Renal cortex interstitium (tissue), 11 donors: Measurements from ENCODE around the gene DLG5. TPM values are rescaled to one million over a fixed set of nuclear protein-coding genes. Genes with fewer than 3 reads are reported as not detected.

ENCODE experiments used
- DNase-seq, 11 donors: peaks; one replicate each; pipeline ENCODE4 v3.0.0-alpha.2; 2013; ENCODE audit warnings: low read depth in 9 of 11, low spot score in 4 of 11; ENCODE audit errors: extremely low read depth in 1 of 11
- polyA plus RNA-seq, 3 donors: library from polyadenylated mRNA; unstranded; fragments of 120-200 nt; gene quantifications; one replicate each; pipeline ENCODE4 v1.2.1, GENCODE V29; 2013; ENCODE audit not compliant: insufficient read length in 3 of 3

DLG5 gene
- polyA plus RNA-seq, 3 donors = 40.1 to 51.3 (median 50.5) TPM

GRCh38 chr10:77859865-77860282 lies 66.7 kb downstream of the DLG5 start:
- DNase-seq = no peak

DNA sequence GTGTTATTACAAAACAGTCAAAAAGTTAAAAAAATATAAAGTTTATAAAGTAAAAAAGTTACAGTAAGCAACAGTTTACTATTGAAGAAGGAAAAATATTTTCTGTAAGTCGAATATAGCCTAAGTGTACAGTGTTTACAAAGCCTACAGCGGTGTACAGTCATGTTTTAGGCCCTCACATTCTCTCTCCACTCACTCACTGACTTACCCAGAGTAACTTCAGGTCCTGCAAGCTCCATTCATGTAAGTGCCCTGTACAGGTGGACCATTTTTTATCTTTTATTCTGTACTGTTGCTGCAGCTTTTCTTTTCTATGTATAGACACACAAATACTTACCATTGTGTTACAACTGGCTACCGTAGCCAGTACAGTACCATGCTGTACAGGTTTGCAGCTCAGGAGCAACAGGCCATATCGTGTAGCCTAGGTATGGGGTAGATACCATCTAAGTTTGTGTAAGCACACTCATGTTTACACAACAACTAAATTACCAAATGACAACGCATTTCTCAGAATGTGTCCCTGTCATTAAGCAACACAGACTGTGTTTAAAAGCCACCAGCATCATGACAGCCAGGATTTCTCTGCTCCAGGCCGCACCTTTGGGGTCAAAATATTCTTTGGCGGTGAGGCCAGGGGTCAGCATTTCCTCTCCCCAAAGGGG lies 67.2 kb downstream of the DLG5 start:
- no peak for DNase-seq

GRCh38 chr10:77857272-77857671 lies 69.3 kb downstream of the DLG5 start:
- DNase-seq = no peak

GRCh38 chr10:77856566-77856965 lies 70.0 kb downstream of the DLG5 start:
- no peak for DNase-seq

GRCh38 chr10:77855404-77856155 lies 71.0 kb downstream of the DLG5 start:
- no peak for DNase-seq

DNA sequence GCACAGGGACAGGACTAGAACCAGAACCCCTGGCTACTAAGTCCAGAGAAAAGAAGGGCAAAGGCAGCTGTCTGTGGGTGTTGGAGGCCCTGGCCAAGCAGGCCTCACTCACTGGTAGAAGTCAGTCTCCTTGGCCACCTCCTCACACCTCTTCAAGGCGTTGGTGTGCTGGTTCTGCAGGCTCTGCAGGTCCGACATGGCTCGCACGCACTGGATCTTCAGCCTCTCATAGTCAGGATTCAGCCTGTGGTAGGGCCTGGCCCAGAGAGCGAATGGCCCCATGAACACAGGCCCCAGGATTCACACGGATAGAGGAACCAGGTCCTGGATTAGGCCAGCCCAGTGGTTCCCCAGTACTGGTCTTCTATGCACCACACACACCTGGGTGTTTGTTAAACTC lies 72.4 kb downstream of the DLG5 start:
- DNase-seq = no peak

DNA sequence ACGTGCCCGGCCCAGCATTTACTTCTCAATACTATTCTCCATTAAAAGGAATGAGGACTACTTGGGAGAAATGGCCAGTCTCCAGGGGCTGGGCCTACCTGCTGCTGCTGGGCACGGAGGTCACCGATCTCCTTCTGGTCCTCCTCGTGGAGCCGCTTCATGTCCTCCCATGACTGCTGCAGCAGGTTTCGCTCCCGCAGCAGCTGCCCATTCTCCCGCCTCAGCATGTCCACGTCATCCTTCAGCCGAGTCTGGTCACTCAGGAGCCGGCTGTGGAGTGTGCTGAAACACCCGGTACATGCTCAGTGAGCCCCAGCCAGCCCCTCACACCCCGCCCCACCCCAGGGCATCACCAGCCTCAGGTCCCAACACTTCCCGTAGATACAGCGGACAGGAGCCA lies 73.3 kb downstream of the DLG5 start:
- DNase-seq = no peak

- no peak for DNase-seq
Measured at GRCh38 chr10:77850620-77851231, 75.8 kb downstream of the DLG5 start.

DNA sequence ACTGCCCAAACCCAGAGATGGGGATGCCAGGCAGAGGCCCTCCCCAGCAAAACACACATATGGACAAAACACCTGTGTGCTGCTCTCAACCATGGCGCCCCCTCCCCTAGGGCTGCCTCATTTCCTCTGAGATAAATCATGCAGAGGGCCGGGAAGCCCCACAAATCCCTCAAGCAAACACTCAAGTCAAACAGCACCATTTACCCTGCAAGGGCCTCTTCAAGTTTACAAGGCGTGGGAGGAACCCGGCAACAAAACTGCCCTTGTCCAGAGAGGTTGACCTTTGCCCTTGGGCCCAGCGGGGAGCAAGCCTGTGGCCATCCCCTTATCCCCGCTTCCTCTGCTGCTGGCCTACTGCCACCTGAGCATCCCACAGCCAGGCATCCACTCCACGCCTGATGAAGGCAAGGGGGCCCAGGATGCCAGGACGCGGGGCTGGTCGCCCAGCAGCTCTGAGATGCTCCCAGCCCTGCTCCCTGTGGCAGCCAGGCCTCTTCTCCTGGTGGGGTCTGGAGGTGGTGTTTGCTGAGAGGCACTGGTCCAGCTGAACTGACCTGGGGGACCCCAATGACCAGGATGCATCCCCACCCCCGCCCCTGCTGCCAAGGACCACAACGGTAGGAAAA lies 77.4 kb downstream of the DLG5 start:
- DNase-seq = no peak

DNA sequence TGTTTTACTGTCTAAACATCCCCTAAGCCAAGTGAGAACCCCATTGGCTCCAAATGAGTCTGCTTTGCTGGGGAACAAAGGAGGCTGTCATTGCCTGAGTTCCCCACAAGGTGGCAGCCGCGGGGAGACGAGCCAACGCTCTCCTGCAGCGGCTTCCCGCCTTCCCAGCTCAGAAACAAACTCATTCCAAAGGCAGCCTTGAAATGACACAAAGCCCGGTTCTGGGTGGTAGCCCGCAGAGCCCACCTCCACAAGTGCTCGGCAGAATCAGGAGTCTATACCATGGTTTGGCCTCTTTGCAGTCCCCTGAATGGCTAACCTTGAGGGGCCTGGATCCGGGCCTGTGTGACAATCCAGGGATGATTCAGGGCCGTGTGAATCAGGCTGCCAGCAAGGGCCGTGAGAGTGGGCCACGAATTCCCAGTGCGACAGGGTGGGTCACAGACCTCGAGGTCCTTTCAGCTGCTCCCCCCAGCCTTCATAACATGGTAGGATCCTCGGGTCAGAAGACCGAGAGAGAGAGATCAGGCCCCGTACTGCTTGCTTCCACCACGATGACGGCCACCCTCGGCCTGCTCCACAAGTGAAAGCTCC lies 79.7 kb downstream of the DLG5 start:
- peak in 10 of 11 donors; percentile 49 to 74 (median 66) for DNase-seq

- DNase-seq = no peak
Measured at GRCh38 chr10:77845451-77845850, 81.1 kb downstream of the DLG5 start.

DNA sequence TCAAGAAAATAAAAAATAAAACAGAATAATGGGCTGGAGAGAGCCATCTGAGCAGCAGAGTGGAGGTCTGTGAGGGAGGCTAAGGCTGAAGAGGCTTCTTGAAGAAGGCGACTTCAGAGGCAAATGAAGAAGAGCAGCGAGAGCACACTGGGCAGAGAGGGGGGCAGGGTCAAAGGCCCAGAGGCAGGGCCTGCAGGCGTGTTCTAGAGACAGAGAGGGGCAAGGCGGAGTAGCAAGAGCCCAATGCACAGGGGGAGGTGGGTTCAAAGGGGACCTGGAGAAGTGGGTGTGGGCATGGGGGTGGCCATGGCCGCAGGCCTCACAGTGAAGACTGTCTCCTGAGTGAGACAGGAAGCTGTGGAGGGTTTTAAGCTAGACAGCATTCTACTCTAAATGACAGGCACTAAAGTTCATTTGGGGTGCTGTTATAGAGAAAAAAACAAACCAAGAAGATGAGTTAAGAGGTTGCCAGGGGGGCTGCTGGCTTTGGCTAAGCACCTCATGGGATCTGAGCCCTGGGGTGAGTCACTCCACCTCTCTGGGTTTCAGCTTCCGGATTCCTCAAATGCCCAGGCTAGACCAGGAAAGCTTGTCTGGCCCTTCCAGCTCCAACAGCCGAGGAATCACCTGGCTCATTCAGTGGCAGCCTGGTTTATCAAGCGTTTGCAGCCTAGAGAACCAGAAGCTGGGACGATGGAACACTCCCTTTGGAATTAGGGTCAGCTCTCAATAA lies 81.7 kb downstream of the DLG5 start:
- DNase-seq = no peak

DNA sequence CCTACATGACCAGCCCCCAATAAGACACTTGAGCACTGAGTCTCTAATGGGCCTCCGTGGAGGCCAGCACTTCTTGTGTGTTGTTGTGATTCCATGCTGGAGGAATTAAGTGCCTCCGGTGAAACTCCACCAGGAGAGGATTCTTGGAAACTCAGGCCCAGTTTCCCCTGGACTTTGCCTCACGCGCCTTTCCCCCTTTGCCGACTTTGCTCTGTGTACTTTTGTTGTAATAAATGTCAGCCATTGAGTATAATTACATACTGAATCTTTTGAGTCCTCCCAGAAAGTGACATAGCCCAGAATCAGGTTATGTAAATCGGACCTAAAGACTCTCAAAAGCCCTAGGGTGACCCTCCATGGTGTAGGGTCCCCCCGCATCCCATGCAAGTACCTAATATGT lies 82.4 kb downstream of the DLG5 start:
- DNase-seq = no peak

GRCh38 chr10:77843264-77843663 lies 83.3 kb downstream of the DLG5 start:
- no peak for DNase-seq

DNA sequence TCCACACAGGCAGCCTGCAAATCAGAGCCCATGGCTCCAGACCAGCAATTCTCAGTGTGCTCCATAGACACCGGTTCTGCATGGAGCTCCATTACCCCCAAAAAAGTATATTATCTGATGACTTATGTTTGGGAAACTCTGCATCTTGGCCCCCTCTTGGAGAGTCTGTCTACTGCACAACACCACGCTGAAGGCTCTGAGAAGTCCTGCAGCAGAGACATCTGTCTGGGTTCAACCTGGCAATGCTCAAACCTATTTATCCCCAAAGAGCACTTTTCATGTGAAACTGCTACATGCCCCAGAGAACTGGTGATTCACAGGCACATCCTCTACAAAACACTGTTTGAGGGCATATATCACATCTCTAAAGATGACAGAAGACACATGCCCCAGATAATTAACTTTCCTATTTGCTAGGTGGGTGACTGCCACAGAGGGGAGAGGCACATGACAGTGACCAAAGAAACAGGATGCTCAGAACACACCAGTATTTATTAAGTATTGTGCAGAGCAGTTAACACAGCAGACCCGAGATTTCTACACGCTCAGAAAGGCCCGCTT lies 83.8 kb downstream of the DLG5 start:
- no peak for DNase-seq

GRCh38 chr10:77841711-77842375 lies 84.7 kb downstream of the DLG5 start:
- DNase-seq = no peak

DNA sequence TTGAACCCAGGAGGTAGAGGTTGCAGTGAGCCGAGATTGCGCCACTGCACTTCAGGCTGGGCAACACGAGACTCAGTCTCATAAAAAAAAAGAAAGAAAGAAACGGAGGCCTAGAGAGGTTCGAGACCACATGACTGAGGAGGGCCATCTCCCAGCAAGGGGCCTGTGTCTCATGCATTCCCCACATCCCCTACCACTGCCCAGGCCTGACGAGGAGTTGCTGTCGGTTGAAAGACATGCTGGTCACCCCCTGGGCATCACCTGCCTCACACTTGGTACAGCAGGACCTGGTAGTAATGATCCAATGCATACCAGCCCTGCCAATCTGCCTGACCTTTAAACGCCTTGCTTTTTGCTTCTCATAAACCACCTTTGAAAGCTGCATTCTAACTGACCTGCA lies 85.9 kb downstream of the DLG5 start:
- no peak for DNase-seq

DNA sequence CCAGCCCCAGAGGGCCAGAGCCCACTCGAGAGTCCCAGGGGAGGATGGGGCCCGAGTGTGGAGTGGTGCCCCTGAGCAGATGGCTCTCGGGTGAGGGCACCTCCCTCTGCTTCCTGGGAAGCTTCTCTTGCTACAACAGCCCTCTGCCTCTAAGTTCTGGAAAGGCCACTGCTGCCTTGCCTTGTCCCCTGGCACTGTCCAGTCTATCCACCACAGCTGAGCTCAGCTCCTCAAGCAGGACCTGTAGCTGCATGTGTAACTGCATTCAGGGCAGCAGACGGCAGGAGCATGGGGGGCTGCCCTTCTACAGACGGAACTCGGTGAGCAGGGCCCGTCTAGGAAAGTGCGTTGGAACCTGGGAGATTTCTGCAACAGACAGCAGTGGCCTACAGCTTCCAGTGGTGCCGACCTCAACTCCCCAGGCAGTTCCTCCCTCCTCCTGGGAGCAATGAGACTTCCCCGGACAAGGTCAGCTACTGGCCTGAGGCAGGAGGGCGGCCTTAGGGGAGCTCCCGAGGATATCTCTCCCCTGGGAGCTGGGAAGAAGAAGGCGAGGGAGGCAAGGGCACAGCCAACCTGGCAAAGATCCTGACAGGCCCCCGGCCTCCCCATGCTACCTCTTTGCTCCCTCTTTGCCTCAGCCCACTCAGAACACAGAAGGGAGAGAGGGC lies 88.5 kb downstream of the DLG5 start:
- DNase-seq = no peak
